DND-41 (cell line): ENCODE results near the gene GPR153.

Experiments used
- ATAC-seq: fragments of 200-7000 bp; cut with Tn5 transposase; 3 replicates; pipeline ENCODE4 v1.9.1; 2021; ENCODE audit warnings: low read depth; ENCODE audit not compliant: insufficient read depth
- DNase-seq: peaks from one replicate; pipeline ENCODE4 v3.0.0-alpha.2; 2020
- H2AFZ ChIP-seq: 2 replicates; pipeline ENCODE4 v1.6.0; 2012; ENCODE audit warnings: low read depth, low read length
- H3K27ac ChIP-seq: 2 replicates; pipeline ENCODE4 v1.5.1; 2012; ENCODE audit warnings: low read length, inconsistent platforms
- H3K27me3 ChIP-seq: fragments of 200-600 bp; sonication (generic); 2 replicates; pipeline ENCODE4 v1.6.0; 2012; ENCODE audit warnings: low read length, mild to moderate bottlenecking, inconsistent platforms; ENCODE audit not compliant: insufficient read depth, poor library complexity
- H3K36me3 ChIP-seq: 2 replicates; pipeline ENCODE4 v1.5.1; 2012; ENCODE audit warnings: low read length, inconsistent platforms; ENCODE audit not compliant: insufficient read depth
- H3K4me1 ChIP-seq: 2 replicates; pipeline ENCODE4 v1.5.1; 2012; ENCODE audit warnings: mild to moderate bottlenecking, low read length; ENCODE audit not compliant: insufficient read depth
- H3K4me2 ChIP-seq: 2 replicates; pipeline ENCODE4 v1.6.0; 2012; ENCODE audit warnings: mild to moderate bottlenecking, moderate library complexity, low read length, inconsistent platforms; ENCODE audit not compliant: insufficient read depth
- H3K4me3 ChIP-seq, 2 experiments: fragments of 200-600 bp in 1 of 2; shearing (Covaris generic) in 1 of 2; 2 replicates each; pipeline ENCODE4 v1.5.1; 2012 to 2016; ENCODE audit warnings: inconsistent platforms in 2 of 2, low read length in 2 of 2, mild to moderate bottlenecking in 2 of 2, low read depth in 1 of 2, moderate library complexity in 1 of 2
- H3K79me2 ChIP-seq: 2 replicates; pipeline ENCODE4 v1.6.0; 2012; ENCODE audit warnings: low read length, inconsistent platforms; ENCODE audit not compliant: insufficient read depth
- H3K9ac ChIP-seq: 2 replicates; pipeline ENCODE4 v1.6.0; 2012; ENCODE audit warnings: low read depth, mild to moderate bottlenecking, inconsistent platforms, low read length, moderate library complexity
- H3K9me3 ChIP-seq: 2 replicates; pipeline ENCODE4 v1.5.1; 2012; ENCODE audit warnings: low read length, moderate library complexity, mild to moderate bottlenecking, inconsistent platforms; ENCODE audit not compliant: insufficient read depth, severe bottlenecking
- H4K20me1 ChIP-seq: 2 replicates; pipeline ENCODE4 v1.6.0; 2012; ENCODE audit warnings: low read length; ENCODE audit not compliant: insufficient read depth
- EZH2 ChIP-seq: IDR thresholded peaks from 3 replicates; pipeline ENCODE4 v1.6.1; 2012; ENCODE audit warnings: borderline replicate concordance, low read depth, mild to moderate bottlenecking, moderate library complexity, low read length, inconsistent platforms; ENCODE audit not compliant: severe bottlenecking
- TF ChIP-seq, protein P1 (sequence below): IDR thresholded peaks from 2 replicates; pipeline ENCODE4 v1.5.1; 2012; ENCODE audit warnings: borderline replicate concordance, low read length, moderate library complexity, mild to moderate bottlenecking; ENCODE audit not compliant: poor library complexity, severe bottlenecking; ENCODE audit errors: extremely low read depth

Gene GPR153

DNA sequence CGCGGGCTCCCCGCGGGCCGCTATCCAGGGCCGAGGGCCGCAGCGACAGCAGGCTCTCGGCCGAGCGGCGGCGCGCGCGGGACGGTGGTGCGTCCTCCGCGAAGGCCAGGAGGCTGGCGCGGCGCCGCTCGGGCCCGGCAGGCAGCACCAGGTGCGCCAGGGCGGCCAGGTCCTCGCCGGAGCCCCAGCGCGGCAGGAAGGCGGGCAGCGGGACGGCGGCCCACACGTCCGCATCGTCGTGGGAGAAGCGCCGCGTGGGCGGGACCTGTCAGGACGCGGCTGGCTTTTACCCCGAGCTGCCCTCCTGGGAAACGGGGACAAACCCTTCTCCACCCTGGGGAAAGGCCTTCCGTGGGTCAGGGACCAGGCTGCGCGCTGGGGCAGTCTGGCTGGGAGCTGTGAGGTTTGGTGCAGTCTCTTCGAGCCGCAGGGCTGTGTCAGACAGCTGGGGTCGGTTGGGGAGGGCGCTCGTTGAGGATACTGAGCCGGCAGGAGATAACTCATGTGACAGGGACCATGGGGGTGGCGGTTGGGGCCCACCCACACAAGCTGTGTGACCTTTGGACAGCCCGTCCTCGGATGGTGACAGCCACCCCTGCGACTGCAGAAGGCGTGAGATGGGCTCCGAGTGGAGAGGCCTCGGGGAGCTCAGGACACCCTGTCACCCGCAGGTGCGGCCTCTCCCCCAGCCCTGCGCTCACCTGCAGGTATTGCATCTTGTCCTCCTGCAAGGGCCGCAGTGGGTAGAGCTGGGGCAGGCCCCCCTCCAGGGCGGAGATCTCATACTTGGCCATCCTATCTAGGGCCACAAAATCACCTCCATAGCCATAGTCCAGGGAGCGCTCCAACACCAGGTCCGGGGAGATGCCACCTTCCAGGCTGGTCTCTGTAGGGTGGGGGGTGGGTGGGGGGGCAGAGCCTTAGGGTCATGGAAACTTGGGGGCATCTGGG is 10.9 kb downstream of the GPR153 start:
- H3K27ac ChIP-seq, result no peak overlapping the region
- H3K9me3 ChIP-seq, result no peaks in the 10 kb centered on the region
- no peaks in the 10 kb centered on the region for H3K36me3 ChIP-seq
- no peaks in the 10 kb centered on the region for H3K79me2 ChIP-seq
- H3K4me2 ChIP-seq, result no peak overlapping the region
- H2AFZ ChIP-seq, result no peak overlapping the region
- H4K20me1 ChIP-seq, result peaks cover 27% of the 10 kb centered on the region
- peaks cover 4% of the 10 kb centered on the region for H3K4me1 ChIP-seq
- no peak overlapping the region for H3K9ac ChIP-seq
- H3K4me3 ChIP-seq, result no peak overlapping the region
- DNase-seq (no peak), ATAC-seq (no peak)
- TF ChIP-seq, protein P1, sequence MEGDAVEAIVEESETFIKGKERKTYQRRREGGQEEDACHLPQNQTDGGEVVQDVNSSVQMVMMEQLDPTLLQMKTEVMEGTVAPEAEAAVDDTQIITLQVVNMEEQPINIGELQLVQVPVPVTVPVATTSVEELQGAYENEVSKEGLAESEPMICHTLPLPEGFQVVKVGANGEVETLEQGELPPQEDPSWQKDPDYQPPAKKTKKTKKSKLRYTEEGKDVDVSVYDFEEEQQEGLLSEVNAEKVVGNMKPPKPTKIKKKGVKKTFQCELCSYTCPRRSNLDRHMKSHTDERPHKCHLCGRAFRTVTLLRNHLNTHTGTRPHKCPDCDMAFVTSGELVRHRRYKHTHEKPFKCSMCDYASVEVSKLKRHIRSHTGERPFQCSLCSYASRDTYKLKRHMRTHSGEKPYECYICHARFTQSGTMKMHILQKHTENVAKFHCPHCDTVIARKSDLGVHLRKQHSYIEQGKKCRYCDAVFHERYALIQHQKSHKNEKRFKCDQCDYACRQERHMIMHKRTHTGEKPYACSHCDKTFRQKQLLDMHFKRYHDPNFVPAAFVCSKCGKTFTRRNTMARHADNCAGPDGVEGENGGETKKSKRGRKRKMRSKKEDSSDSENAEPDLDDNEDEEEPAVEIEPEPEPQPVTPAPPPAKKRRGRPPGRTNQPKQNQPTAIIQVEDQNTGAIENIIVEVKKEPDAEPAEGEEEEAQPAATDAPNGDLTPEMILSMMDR, result no peak
- TF ChIP-seq EZH2, result no peak
- no peaks in the 10 kb centered on the region for H3K27me3 ChIP-seq

DNA sequence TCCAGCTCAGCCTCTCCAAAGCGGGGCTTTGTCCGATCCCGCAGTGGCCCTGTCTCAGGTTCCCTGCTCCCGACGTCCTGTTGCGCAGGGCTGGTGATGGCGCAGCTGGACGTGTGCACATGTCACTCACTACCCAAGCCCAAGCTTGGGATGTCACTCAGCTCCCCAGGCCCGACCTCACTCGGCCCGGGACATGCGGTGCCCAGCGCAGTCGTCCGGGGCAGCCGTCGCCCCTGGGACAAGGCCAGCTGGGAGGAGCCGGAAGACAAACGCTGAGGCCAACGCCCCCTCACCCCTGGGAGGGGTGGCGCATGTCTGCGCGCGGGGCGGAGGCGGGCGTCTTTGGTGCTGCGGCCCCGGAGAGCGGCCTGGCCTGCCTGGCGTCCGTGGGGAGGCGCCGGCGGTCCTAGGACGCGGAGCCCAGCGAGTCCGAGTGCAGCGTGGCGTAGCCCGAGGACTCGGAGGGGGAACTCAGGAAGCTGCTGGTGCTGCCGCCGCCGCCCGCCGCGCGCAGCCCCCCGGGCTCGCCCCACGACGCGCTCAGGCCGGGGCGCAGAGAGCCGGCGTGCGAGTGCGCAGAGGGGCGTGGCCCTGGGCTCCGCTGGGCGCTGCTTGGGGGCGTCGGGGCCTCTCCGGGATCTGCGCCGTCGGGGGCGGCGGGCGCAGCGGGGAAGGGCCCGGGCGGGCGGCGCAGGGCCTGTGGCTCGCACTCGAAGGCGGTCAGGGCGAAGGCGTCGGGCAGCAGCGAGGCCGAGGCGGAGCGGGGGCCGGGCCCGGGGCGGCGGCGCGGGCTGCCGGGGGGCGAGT is 11.8 kb downstream of the GPR153 start:
- Histone ChIP-seq H3K79me2 (no peaks in the 10 kb centered on the region), H3K36me3 (no peaks in the 10 kb centered on the region), H3K4me1 (peaks cover 8% of the 10 kb centered on the region), H3K27ac (no peak overlapping the region), H3K9me3 (no peaks in the 10 kb centered on the region), H4K20me1 (peaks cover 33% of the 10 kb centered on the region), H2AFZ (no peak overlapping the region), H3K4me3 (no peak overlapping the region), H3K9ac (no peak overlapping the region), H3K27me3 (no peaks in the 10 kb centered on the region), H3K4me2 (no peak overlapping the region)
- TF ChIP-seq, protein P1, result no peak
- TF ChIP-seq EZH2, result no peak
- ATAC-seq (no peak), DNase-seq (no peak)

DNA sequence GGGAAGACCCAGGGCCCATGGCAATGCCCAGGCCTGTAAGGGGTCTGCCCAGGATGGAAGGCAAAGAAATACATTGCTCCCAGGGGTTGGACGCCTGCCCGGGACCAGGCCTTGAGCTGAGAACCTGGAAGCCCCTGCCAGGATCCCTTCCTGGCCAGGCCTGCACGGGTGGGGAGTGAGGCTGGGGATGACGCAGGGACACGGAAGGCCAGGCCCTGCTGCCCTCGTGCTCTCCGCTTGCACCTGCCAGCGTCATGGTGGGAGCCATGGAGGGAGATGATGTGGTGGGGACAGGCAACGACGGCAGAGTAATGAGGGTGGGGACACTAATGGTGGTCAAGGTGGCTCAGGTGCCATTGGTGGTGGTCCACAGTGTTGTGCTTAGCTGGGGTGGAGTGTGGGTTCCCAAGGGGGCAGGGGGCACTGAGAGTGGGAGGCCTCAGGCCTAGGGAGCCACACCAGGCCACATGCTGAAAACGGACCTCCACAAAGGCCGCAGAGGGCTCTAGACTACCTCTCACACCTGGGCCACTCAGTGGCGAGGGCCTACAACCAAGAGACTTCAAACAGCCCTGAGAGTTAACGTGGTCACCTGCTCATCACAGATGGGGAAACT is 12.6 kb downstream of the GPR153 start:
- Histone ChIP-seq H3K4me1 (peaks cover 8% of the 10 kb centered on the region), H4K20me1 (peaks cover 36% of the 10 kb centered on the region), H3K9me3 (no peaks in the 10 kb centered on the region), H3K9ac (no peak overlapping the region), H3K36me3 (no peaks in the 10 kb centered on the region), H3K4me3 (no peak overlapping the region), H2AFZ (no peak overlapping the region), H3K79me2 (no peaks in the 10 kb centered on the region), H3K4me2 (no peak overlapping the region), H3K27me3 (no peaks in the 10 kb centered on the region), H3K27ac (no peak overlapping the region)
- DNase-seq, result no peak
- ATAC-seq, result no peak
- no peak for TF ChIP-seq EZH2
- TF ChIP-seq, protein P1, result no peak
